ENCODE data around the gene HK1. TPM values are rescaled to one million over a fixed set of nuclear protein-coding genes. Genes with fewer than 3 reads are reported as not detected.

Gene HK1
- total and polyA plus RNA-seq, 2 of the 4 experiments (the other 2 are of a cell fraction), result 53.7 to 90.5 TPM

DNA sequence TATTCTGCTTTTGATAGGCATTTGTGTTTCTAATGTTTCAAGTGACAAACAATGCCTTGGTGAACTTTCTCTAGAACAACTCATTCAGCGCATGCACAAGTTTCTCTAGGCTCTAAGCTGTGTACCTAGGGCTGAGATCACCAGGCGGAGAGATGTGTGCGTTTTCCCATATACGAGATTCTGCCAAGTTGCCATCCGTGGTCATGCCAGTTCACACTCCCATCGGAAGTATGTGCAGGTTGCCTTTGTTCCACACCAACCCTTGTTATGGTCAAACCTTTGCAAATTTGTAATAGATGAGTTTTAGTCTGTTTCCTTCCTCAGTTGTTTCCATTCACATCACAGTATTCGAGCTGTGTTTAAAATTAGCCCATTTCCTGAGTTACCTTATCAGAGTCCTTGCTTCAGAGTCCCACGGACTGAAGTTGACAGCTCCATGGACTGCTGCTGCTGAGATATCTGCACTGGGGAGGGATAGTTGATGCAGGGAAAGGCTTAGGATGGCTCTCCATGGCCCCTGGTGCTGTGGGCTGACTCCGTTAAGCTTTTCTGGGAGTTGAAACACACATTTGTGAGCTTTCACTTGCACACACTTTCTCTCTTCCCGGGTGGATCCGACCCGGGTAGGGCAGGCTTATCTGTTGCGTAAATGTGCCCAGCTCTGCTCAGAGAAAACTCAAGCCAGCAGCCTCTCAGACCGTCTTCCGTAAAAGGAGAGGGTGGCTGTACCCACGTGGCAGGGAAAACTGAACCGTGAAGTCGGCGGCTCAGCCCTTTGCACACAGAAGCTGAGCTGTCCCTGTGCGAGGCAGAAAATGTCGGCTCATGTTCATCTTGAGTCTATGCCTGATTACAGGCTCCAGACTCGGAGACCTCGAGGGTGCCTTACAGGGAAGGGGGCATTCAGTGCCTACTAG lies 49.4 kb downstream of the HK1 start:
- in situ Hi-C loops (cut with MboI; ENCODE audit: low sequenced_read_pairs), result no loop called here
- H2AK5ac ChIP-seq (ENCODE audit: low read depth, low read length), result peak overlapping the region; percentile 81; the same call in 1 of the 2 replicates
- 59% methylated on average over 12 of the region's 23 CpGs; no CpG with 5 or more reads in 1 of the 2 experiments for WGBS, 2 experiments (ENCODE audit: extremely low coverage in 2 of 2, insufficient read length in 1 of 2)
- H3K79me1 ChIP-seq (ENCODE audit: low read depth in 1 of 2, low read length in 2 of 2), result peaks cover 26 to 79% of the 10 kb centered on the region in 2 experiments
- peak overlapping the region; percentile 71 for H2AFZ ChIP-seq (replicated peaks; ENCODE audit: low read length, poor library complexity)
- intact Hi-C loops (cut with micrococcal nuclease), result no loop called here
- peak overlapping the region; percentile 21 for H2BK5ac ChIP-seq (ENCODE audit: low read depth, low read length, poor library complexity, severe bottlenecking)
- H2BK15ac ChIP-seq (ENCODE audit: low read depth, low read length), result peak overlapping the region; percentile 15; the same call in 1 of the 3 replicates
- peak overlapping the region; percentile 65 for H3K23ac ChIP-seq (ENCODE audit: low read depth, low read length)
- H2AK9ac ChIP-seq (replicated peaks; ENCODE audit: low read depth, low read length, poor library complexity), result peak overlapping the region; percentile 57
- H3K4me3 ChIP-seq (ENCODE audit: insufficient read depth, low read depth, low read length), result peak overlapping the region; percentile 26
- DNase-seq, result peak; percentile 63
- peaks cover 9% of the 10 kb centered on the region for H3K4me1 ChIP-seq (ENCODE audit: control insufficient read depth, insufficient read depth, low read length)
- H4K8ac ChIP-seq (ENCODE audit: low read depth in 2 of 2, low read length in 2 of 2), result peak overlapping the region; percentile 15 to 75
- peak overlapping the region; percentile 50 for H2BK20ac ChIP-seq (ENCODE audit: low read depth, low read length)
- dilution Hi-C loops (cut with HindIII; ENCODE audit: low sequenced_read_pairs, unreplicated experiment), result no loop called here
- H3K4me2 ChIP-seq (ENCODE audit: low read depth, low read length), result peak overlapping the region; percentile 80
- peaks cover 2% of the 10 kb centered on the region for H3K36me3 ChIP-seq (ENCODE audit: control insufficient read depth, insufficient read depth, low read length)
- H3K9me1 ChIP-seq (ENCODE audit: insufficient read depth, low read length), result peaks cover 32% of the 10 kb centered on the region
- no TSS peak for BruUV-seq (replicated peaks)
- H2BK120ac ChIP-seq (ENCODE audit: low read depth, low read length), result peak overlapping the region; percentile 66; the same call in 1 of the 2 replicates
- H4K91ac ChIP-seq (ENCODE audit: insufficient read depth, low read depth, low read length), result peak overlapping the region; percentile 82
- ChIA-PET CTCF (no interaction called here), POLR2A (ENCODE audit: unreplicated experiment) (no interaction called here)
- H3K56ac ChIP-seq (ENCODE audit: extremely low read depth, insufficient read depth, low read length), result peak overlapping the region; percentile 50
- peaks cover 60% of the 10 kb centered on the region for H4K20me1 ChIP-seq (ENCODE audit: insufficient read depth, low read length)
- H3K27ac ChIP-seq (ENCODE audit: insufficient read depth, low read length), result peak overlapping the region; percentile 75
- H3K14ac ChIP-seq (replicated peaks; ENCODE audit: low read depth, low read length), result peak overlapping the region; percentile 92
- no peak overlapping the region; the same call in 1 of the 2 replicates for H4K5ac ChIP-seq (ENCODE audit: low read depth, low read length)
- peak overlapping the region; percentile 44 for H3K9ac ChIP-seq (ENCODE audit: low read depth, low read length)
- H3K9me3 ChIP-seq (ENCODE audit: control insufficient read depth, insufficient read depth, low read length), result no peaks in the 10 kb centered on the region
- H3K27me3 ChIP-seq (ENCODE audit: control insufficient read depth, insufficient read depth, low read length), result no peaks in the 10 kb centered on the region
- peak overlapping the region; percentile 81 for H3K4ac ChIP-seq (ENCODE audit: low read depth, low read length)
- ATAC-seq (ENCODE audit: low read depth), result peak; percentile 93
- peak overlapping the region; percentile 19; the same call in 1 of the 2 replicates for H3K18ac ChIP-seq (ENCODE audit: low read depth, low read length)
- peak; percentile 70 for TF ChIP-seq CEBPB (IDR thresholded peaks at IDR 0.05; ENCODE audit: low read depth, low read length)
- TF ChIP-seq, protein P1, sequence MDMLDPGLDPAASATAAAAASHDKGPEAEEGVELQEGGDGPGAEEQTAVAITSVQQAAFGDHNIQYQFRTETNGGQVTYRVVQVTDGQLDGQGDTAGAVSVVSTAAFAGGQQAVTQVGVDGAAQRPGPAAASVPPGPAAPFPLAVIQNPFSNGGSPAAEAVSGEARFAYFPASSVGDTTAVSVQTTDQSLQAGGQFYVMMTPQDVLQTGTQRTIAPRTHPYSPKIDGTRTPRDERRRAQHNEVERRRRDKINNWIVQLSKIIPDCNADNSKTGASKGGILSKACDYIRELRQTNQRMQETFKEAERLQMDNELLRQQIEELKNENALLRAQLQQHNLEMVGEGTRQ (IDR thresholded peaks at IDR 0.05; ENCODE audit: low read depth, low read length), result peak; percentile 71
- TF ChIP-seq BHLHE40 (IDR thresholded peaks at IDR 0.05; ENCODE audit: low read depth, low read length), result no peak
- TF ChIP-seq RFX5 (IDR thresholded peaks at IDR 0.05; ENCODE audit: low read depth, low read length), result no peak
- TF ChIP-seq, protein P2, sequence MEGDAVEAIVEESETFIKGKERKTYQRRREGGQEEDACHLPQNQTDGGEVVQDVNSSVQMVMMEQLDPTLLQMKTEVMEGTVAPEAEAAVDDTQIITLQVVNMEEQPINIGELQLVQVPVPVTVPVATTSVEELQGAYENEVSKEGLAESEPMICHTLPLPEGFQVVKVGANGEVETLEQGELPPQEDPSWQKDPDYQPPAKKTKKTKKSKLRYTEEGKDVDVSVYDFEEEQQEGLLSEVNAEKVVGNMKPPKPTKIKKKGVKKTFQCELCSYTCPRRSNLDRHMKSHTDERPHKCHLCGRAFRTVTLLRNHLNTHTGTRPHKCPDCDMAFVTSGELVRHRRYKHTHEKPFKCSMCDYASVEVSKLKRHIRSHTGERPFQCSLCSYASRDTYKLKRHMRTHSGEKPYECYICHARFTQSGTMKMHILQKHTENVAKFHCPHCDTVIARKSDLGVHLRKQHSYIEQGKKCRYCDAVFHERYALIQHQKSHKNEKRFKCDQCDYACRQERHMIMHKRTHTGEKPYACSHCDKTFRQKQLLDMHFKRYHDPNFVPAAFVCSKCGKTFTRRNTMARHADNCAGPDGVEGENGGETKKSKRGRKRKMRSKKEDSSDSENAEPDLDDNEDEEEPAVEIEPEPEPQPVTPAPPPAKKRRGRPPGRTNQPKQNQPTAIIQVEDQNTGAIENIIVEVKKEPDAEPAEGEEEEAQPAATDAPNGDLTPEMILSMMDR (conservative IDR thresholded peaks at IDR 0.05; ENCODE audit: low read depth, low read length), result no peak
- TF ChIP-seq FOS (IDR thresholded peaks at IDR 0.05; ENCODE audit: low read depth, low read length), result no peak
- TF ChIP-seq NFE2L2 (IDR thresholded peaks at IDR 0.05; ENCODE audit: low read depth, low read length), result no peak
- TF ChIP-seq CHD1 (IDR thresholded peaks at IDR 0.05; ENCODE audit: low read depth, low read length), result no peak
- no peak for TF ChIP-seq POLR2A (IDR thresholded peaks at IDR 0.05; ENCODE audit: low read depth, low read length)
- no peak for TF ChIP-seq RAD21 (IDR thresholded peaks at IDR 0.05; ENCODE audit: low read length)
- no peak for TF ChIP-seq MAFK (IDR thresholded peaks at IDR 0.05; ENCODE audit: low read depth, low read length)
- TF ChIP-seq RCOR1 (IDR thresholded peaks at IDR 0.05; ENCODE audit: insufficient replicate concordance, low read length), result no peak
- TF ChIP-seq ELK1 (IDR thresholded peaks at IDR 0.05; ENCODE audit: borderline replicate concordance, low read depth, low read length), result no peak
- peak; percentile 82; the same call in 1 of the 2 replicates for TF ChIP-seq MXI1 (IDR thresholded peaks at IDR 0.05; ENCODE audit: borderline replicate concordance, low read depth, low read length)
